HG02798 (cell line): ENCODE data around the gene NEK2.
"Not testable (repeated sequence)": the region's sequence is repeated elsewhere in the genome, so short reads cannot be mapped to it uniquely, and the experiment has no call there.

ENCODE experiments used
- ATAC-seq: cut with Tn5 transposase; IDR thresholded peaks from one replicate; pipeline ENCODE4 v1.9.1; 2021; ENCODE audit warnings: mild to moderate bottlenecking; ENCODE audit not compliant: unreplicated experiment, poor library complexity

NEK2 gene

GRCh38 chr1:211697356-211697755 lies 21.9 kb upstream of the NEK2 start:
- ATAC-seq = peak; percentile 83

GRCh38 chr1:211695135-211695816 lies 19.9 kb upstream of the NEK2 start:
- peak; percentile 43 for ATAC-seq

GRCh38 chr1:211693911-211694310 lies 18.5 kb upstream of the NEK2 start:
- ATAC-seq = not testable (repeated sequence)

GRCh38 chr1:211688421-211688820 lies 13.0 kb upstream of the NEK2 start:
- ATAC-seq = no peak

- no peak for ATAC-seq
Measured at GRCh38 chr1:211687462-211688215, 12.2 kb upstream of the NEK2 start.

GRCh38 chr1:211685823-211686222 lies 10.4 kb upstream of the NEK2 start:
- ATAC-seq = no peak

- ATAC-seq = no peak
Measured at GRCh38 chr1:211684791-211685190, 9.4 kb upstream of the NEK2 start.

GRCh38 chr1:211684331-211684730 lies 8.9 kb upstream of the NEK2 start:
- ATAC-seq = no peak

- ATAC-seq = no peak
Measured at GRCh38 chr1:211683396-211684297, 8.2 kb upstream of the NEK2 start.

- ATAC-seq = not testable (repeated sequence)
Measured at GRCh38 chr1:211682186-211682585, 6.8 kb upstream of the NEK2 start.

GRCh38 chr1:211680752-211681327 lies 5.4 kb upstream of the NEK2 start:
- ATAC-seq = peak; percentile 87

GRCh38 chr1:211677659-211678058 lies 2.2 kb upstream of the NEK2 start:
- peak; percentile 27 for ATAC-seq

- ATAC-seq = no peak
Measured at GRCh38 chr1:211676761-211677160, 1.3 kb upstream of the NEK2 start.

GRCh38 chr1:211676106-211676583 lies 724 bp upstream of the NEK2 start:
- no peak for ATAC-seq

- ATAC-seq = no peak
Measured at GRCh38 chr1:211667065-211667617, 8.3 kb downstream of the NEK2 start.

GRCh38 chr1:211660718-211661222 lies 14.7 kb downstream of the NEK2 start:
- ATAC-seq = no peak

GRCh38 chr1:211656728-211657127 lies 18.7 kb downstream of the NEK2 start:
- ATAC-seq = no peak

GRCh38 chr1:211654838-211655787 lies 20.3 kb downstream of the NEK2 start:
- peak; percentile 86 for ATAC-seq
